Measurements from ENCODE around the gene NSMF. TPM values are rescaled to one million over a fixed set of nuclear protein-coding genes. Genes with fewer than 3 reads are reported as not detected.

Gene NSMF
- total and polyA plus RNA-seq, 2 of the 4 experiments (the other 2 are of a cell fraction): 7.7 to 40.9 TPM

GRCh38 chr9:137426018-137426681 lies 33.0 kb downstream of the NSMF start:
- dilution Hi-C loops (cut with HindIII; ENCODE audit: low sequenced_read_pairs, unreplicated experiment): no loop called here

More at GRCh38 chr9:137426018-137426681, 33.0 kb downstream of the NSMF start:
- H3K4me2 ChIP-seq (ENCODE audit: low read depth, low read length): no peak overlapping the region
- H3K79me1 ChIP-seq (ENCODE audit: low read depth in 1 of 2, low read length in 2 of 2): peaks cover 13 to 14% of the 10 kb centered on the region in 2 experiments
- H3K56ac ChIP-seq (ENCODE audit: extremely low read depth, insufficient read depth, low read length): no peak overlapping the region
- no peak overlapping the region for H2BK120ac ChIP-seq (ENCODE audit: low read depth, low read length)
- no peaks in the 10 kb centered on the region; the same call in 1 of the 2 replicates for H3K27me3 ChIP-seq (ENCODE audit: control insufficient read depth, insufficient read depth, low read length)
- DNase-seq (no peak), ATAC-seq (ENCODE audit: low read depth) (no peak)
- H3K9me1 ChIP-seq (ENCODE audit: insufficient read depth, low read length): no peaks in the 10 kb centered on the region
- H3K4me1 ChIP-seq (ENCODE audit: control insufficient read depth, insufficient read depth, low read length): peaks cover 7% of the 10 kb centered on the region; the same call in 1 of the 2 replicates
- H4K20me1 ChIP-seq (ENCODE audit: insufficient read depth, low read length): no peaks in the 10 kb centered on the region
- TF ChIP-seq CEBPB (IDR thresholded peaks at IDR 0.05; ENCODE audit: low read depth, low read length): no peak
- no peak for TF ChIP-seq POLR2A (IDR thresholded peaks at IDR 0.05; ENCODE audit: low read depth, low read length)
- TF ChIP-seq MXI1 (IDR thresholded peaks at IDR 0.05; ENCODE audit: borderline replicate concordance, low read depth, low read length): no peak
- TF ChIP-seq RFX5 (IDR thresholded peaks at IDR 0.05; ENCODE audit: low read depth, low read length): no peak
- TF ChIP-seq RAD21 (IDR thresholded peaks at IDR 0.05; ENCODE audit: low read length): no peak
- H3K4ac ChIP-seq (ENCODE audit: low read depth, low read length): no peak overlapping the region
- H2AFZ ChIP-seq (replicated peaks; ENCODE audit: low read length, poor library complexity): no peak overlapping the region
- H4K5ac ChIP-seq (ENCODE audit: low read depth, low read length): no peak overlapping the region
- H3K18ac ChIP-seq (ENCODE audit: low read depth, low read length): no peak overlapping the region
- no peaks in the 10 kb centered on the region for H3K36me3 ChIP-seq (ENCODE audit: control insufficient read depth, insufficient read depth, low read length)
- CTCF ChIA-PET: no interaction called here
- H3K4me3 ChIP-seq (ENCODE audit: insufficient read depth, low read depth, low read length): no peak overlapping the region
- no peak overlapping the region for H2BK15ac ChIP-seq (ENCODE audit: low read depth, low read length)
- no peak overlapping the region for H3K14ac ChIP-seq (replicated peaks; ENCODE audit: low read depth, low read length)
- no peak overlapping the region for H3K9ac ChIP-seq (ENCODE audit: low read depth, low read length)
- WGBS, 2 experiments (ENCODE audit: extremely low coverage in 2 of 2, insufficient read length in 1 of 2): 83% methylated on average over 9 of the region's 18 CpGs; no CpG with 5 or more reads in 1 of the 2 experiments
- no peak overlapping the region for H4K91ac ChIP-seq (ENCODE audit: insufficient read depth, low read depth, low read length)
- no peak overlapping the region for H2BK5ac ChIP-seq (ENCODE audit: low read depth, low read length, poor library complexity, severe bottlenecking)
- no peak overlapping the region for H3K27ac ChIP-seq (ENCODE audit: insufficient read depth, low read length)
- POLR2A ChIA-PET (ENCODE audit: unreplicated experiment): no interaction called here
- no peak overlapping the region for H2BK20ac ChIP-seq (ENCODE audit: low read depth, low read length)
- H3K9me3 ChIP-seq (ENCODE audit: control insufficient read depth, insufficient read depth, low read length): no peaks in the 10 kb centered on the region
- no peak overlapping the region for H4K8ac ChIP-seq (ENCODE audit: low read depth in 2 of 2, low read length in 2 of 2)
- in situ Hi-C loops (cut with MboI; ENCODE audit: low sequenced_read_pairs): no loop called here
- H2AK9ac ChIP-seq (replicated peaks; ENCODE audit: low read depth, low read length, poor library complexity): peak overlapping the region; percentile 42
- intact Hi-C loops (cut with micrococcal nuclease): no loop called here
- no peak overlapping the region; the same call in 1 of the 2 replicates for H2AK5ac ChIP-seq (ENCODE audit: low read depth, low read length)
- no TSS peak for BruUV-seq (replicated peaks)
- no peak overlapping the region for H3K23ac ChIP-seq (ENCODE audit: low read depth, low read length)

Measured in IMR-90 (cell line).